Liver (tissue), 3 donors: Measurements from ENCODE around the gene PIGK.

Source experiments
- TAF1 ChIP-seq: conservative IDR thresholded peaks from 2 replicates; pipeline ENCODE4 v1.6.1; 2016; ENCODE audit warnings: antibody characterized with exemption, mild to moderate bottlenecking
- TF ChIP-seq, protein P1 (sequence below): fragments of 150-350 bp; IDR thresholded peaks from 2 replicates; pipeline ENCODE4 v1.5.1; 2017; ENCODE audit warnings: improper control_type of control experiment, low read depth, low read length; ENCODE audit not compliant: missing input control
- TF ChIP-seq, protein P2 (sequence below): IDR thresholded peaks from 2 replicates; pipeline ENCODE4 v1.6.1; 2016; ENCODE audit warnings: antibody characterized with exemption
- TF ChIP-seq, protein P3 (sequence below): IDR thresholded peaks from 2 replicates; pipeline ENCODE4 v1.6.1; 2016; ENCODE audit warnings: antibody characterized with exemption
- TF ChIP-seq, protein P4 (sequence below): IDR thresholded peaks from 2 replicates; pipeline ENCODE4 v1.6.1; 2016; ENCODE audit warnings: antibody characterized with exemption, mild to moderate bottlenecking
- donor health status: healthy.
- donor health status: healthy.

DNA sequence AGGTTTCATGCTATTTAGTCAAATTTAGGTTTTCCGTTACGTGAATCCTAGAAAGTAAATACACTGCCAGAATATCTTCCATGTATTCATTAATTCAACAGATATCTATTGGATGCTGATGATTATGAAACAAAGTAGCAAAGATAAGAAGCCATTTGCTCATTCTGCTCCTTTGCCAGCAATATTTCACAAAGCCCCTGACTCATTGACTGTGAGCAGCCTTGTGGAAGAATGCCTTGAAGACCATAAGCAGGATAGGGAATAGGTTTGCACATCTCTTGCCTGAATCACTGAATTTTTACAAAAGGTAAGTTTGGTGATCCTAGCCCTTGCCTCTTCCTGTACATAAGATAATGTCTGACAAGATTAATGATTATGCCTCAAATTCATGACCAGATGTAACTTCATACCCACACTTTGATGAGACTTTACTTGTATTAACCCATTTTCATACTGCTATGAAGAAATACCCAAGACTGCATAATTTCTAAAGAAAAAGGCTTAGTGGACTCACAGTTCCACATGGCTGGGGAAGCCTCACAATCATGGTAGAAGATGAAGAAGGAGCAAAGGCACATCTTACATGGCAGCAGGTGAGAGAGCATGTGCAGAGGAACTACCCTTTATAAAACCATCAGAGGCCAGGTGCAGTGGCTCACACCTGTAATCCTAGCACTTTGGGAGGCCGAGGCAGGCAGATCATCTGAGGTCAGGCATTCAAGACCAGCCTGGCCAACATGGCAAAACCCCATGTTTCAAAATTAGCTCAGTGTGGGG is 1.6 kb upstream of the PIGK start:
- TF ChIP-seq, protein P1, sequence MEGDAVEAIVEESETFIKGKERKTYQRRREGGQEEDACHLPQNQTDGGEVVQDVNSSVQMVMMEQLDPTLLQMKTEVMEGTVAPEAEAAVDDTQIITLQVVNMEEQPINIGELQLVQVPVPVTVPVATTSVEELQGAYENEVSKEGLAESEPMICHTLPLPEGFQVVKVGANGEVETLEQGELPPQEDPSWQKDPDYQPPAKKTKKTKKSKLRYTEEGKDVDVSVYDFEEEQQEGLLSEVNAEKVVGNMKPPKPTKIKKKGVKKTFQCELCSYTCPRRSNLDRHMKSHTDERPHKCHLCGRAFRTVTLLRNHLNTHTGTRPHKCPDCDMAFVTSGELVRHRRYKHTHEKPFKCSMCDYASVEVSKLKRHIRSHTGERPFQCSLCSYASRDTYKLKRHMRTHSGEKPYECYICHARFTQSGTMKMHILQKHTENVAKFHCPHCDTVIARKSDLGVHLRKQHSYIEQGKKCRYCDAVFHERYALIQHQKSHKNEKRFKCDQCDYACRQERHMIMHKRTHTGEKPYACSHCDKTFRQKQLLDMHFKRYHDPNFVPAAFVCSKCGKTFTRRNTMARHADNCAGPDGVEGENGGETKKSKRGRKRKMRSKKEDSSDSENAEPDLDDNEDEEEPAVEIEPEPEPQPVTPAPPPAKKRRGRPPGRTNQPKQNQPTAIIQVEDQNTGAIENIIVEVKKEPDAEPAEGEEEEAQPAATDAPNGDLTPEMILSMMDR, result no peak
- TF ChIP-seq, protein P2, sequence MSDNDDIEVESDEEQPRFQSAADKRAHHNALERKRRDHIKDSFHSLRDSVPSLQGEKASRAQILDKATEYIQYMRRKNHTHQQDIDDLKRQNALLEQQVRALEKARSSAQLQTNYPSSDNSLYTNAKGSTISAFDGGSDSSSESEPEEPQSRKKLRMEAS, result no peak
- TF ChIP-seq, protein P3, sequence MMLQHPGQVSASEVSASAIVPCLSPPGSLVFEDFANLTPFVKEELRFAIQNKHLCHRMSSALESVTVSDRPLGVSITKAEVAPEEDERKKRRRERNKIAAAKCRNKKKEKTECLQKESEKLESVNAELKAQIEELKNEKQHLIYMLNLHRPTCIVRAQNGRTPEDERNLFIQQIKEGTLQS, result no peak
- TF ChIP-seq, protein P4, sequence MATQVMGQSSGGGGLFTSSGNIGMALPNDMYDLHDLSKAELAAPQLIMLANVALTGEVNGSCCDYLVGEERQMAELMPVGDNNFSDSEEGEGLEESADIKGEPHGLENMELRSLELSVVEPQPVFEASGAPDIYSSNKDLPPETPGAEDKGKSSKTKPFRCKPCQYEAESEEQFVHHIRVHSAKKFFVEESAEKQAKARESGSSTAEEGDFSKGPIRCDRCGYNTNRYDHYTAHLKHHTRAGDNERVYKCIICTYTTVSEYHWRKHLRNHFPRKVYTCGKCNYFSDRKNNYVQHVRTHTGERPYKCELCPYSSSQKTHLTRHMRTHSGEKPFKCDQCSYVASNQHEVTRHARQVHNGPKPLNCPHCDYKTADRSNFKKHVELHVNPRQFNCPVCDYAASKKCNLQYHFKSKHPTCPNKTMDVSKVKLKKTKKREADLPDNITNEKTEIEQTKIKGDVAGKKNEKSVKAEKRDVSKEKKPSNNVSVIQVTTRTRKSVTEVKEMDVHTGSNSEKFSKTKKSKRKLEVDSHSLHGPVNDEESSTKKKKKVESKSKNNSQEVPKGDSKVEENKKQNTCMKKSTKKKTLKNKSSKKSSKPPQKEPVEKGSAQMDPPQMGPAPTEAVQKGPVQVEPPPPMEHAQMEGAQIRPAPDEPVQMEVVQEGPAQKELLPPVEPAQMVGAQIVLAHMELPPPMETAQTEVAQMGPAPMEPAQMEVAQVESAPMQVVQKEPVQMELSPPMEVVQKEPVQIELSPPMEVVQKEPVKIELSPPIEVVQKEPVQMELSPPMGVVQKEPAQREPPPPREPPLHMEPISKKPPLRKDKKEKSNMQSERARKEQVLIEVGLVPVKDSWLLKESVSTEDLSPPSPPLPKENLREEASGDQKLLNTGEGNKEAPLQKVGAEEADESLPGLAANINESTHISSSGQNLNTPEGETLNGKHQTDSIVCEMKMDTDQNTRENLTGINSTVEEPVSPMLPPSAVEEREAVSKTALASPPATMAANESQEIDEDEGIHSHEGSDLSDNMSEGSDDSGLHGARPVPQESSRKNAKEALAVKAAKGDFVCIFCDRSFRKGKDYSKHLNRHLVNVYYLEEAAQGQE, result no peak
- TF ChIP-seq TAF1, result no peak
